ENCODE results near the gene RAB37.

DNA sequence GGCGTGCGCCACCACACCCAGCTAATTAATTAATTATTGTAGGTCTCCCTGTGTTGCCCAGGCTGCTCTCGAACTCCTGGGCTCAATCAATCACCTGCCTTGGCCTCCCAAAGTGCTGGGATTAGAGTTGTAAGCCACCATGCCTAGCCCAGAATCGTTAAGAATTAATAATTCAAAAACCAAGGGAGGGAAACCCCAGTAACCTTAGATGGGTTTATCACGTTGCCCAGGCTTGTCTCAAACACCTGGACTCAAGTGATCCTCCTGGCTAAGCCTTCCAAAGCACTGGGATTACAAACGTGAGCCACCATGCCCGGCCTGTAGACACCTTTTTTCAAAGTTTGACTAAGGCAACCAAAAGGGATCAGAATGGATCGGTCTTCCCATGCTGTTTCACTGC, 45.9 kb upstream of the RAB37 start:
- TF ChIP-seq, protein P1, sequence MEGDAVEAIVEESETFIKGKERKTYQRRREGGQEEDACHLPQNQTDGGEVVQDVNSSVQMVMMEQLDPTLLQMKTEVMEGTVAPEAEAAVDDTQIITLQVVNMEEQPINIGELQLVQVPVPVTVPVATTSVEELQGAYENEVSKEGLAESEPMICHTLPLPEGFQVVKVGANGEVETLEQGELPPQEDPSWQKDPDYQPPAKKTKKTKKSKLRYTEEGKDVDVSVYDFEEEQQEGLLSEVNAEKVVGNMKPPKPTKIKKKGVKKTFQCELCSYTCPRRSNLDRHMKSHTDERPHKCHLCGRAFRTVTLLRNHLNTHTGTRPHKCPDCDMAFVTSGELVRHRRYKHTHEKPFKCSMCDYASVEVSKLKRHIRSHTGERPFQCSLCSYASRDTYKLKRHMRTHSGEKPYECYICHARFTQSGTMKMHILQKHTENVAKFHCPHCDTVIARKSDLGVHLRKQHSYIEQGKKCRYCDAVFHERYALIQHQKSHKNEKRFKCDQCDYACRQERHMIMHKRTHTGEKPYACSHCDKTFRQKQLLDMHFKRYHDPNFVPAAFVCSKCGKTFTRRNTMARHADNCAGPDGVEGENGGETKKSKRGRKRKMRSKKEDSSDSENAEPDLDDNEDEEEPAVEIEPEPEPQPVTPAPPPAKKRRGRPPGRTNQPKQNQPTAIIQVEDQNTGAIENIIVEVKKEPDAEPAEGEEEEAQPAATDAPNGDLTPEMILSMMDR (IDR thresholded peaks at IDR 0.05), result no peak
- no peak for TF ChIP-seq POLR2A (IDR thresholded peaks at IDR 0.05)
